ENCODE results near the gene AUTS2.

GRCh38 chr7:70215491-70215890 lies 617.2 kb downstream of the AUTS2 start:
- TF ChIP-seq GATA2 (IDR thresholded peaks at IDR 0.05; ENCODE audit: low read depth, low read length): no peak
- no peak for TF ChIP-seq GATA3 (IDR thresholded peaks at IDR 0.05; ENCODE audit: low read depth, low read length)
